Gastroesophageal sphincter (tissue), 3 donors: ENCODE results near the gene TSPAN15.

Experiments
- CTCF ChIP-seq, 4 experiments: fragments of 200-600 bp in 2 of 4; fragments of 450-650 bp in 2 of 4; sonication (generic) in 1 of 4; IDR thresholded peaks; one replicate each; pipeline ENCODE4 v1.5.1; 2017 to 2019; ENCODE audit warnings: antibody characterized with exemption in 4 of 4, mild to moderate bottlenecking in 2 of 4, moderate library complexity in 2 of 4
- POLR2A ChIP-seq, 2 donors: fragments of 450-650 bp; IDR thresholded peaks; one replicate each; pipeline ENCODE4 v1.6.1; 2017; ENCODE audit warnings: antibody characterized with exemption in 2 of 2, mild to moderate bottlenecking in 2 of 2, moderate library complexity in 1 of 2

GRCh38 chr10:69527961-69528360 lies 76.7 kb downstream of the TSPAN15 start:
- TF ChIP-seq CTCF (IDR thresholded peaks at IDR 0.05): no peak
- no peak for TF ChIP-seq POLR2A (IDR thresholded peaks at IDR 0.05)
